GM19351 (cell line): ENCODE results near the gene USP17L19.
"Not testable (repeated sequence)": the region's sequence is repeated elsewhere in the genome, so short reads cannot be mapped to it uniquely, and the experiment has no call there.

ENCODE experiments used
- ATAC-seq: cut with Tn5 transposase; IDR thresholded peaks from one replicate; pipeline ENCODE4 v1.9.1; 2021; ENCODE audit warnings: mild to moderate bottlenecking, moderate library complexity; ENCODE audit not compliant: unreplicated experiment

Gene USP17L19

GRCh38 chr4:9253078-9253477 is at the start of gene USP17L19:
TSS of gene USP17L19 (plus strand) at chr4:9253378. CDS start at chr4:9253378, 0 bp downstream.
- ATAC-seq: not testable (repeated sequence)

- not testable (repeated sequence) for ATAC-seq
These were observed 42.8 kb upstream of the USP17L19 start, which contains the start of gene USP17L10 for GRCh38 chr4:9210357-9210756. TSS of gene USP17L10 (plus strand) at chr4:9210657. CDS start at chr4:9210657, 0 bp downstream.

GRCh38 chr4:9214701-9215100 is 38.5 kb upstream of the USP17L19 start:
- ATAC-seq: not testable (repeated sequence)

GRCh38 chr4:9215105-9215504 is 38.1 kb upstream of the USP17L19 start, which contains the start of gene USP17L11:
TSS of gene USP17L11 (plus strand) at chr4:9215405. CDS start at chr4:9215405, 0 bp downstream.
- ATAC-seq: not testable (repeated sequence)

- not testable (repeated sequence) for ATAC-seq
These were observed 33.3 kb upstream of the USP17L19 start, which contains the start of gene USP17L12 for GRCh38 chr4:9219852-9220251. TSS of gene USP17L12 (plus strand) at chr4:9220152. CDS start at chr4:9220152, 0 bp downstream.

GRCh38 chr4:9224596-9224995 is 28.6 kb upstream of the USP17L19 start, which contains the start of gene USP17L13:
TSS of gene USP17L13 (plus strand) at chr4:9224896. CDS start at chr4:9224896, 0 bp downstream.
- ATAC-seq: not testable (repeated sequence)

GRCh38 chr4:9230249-9230648 is 22.9 kb upstream of the USP17L19 start:
- ATAC-seq: not testable (repeated sequence)

- not testable (repeated sequence) for ATAC-seq
These were observed 19.1 kb upstream of the USP17L19 start, which contains the start of gene USP17L15 for GRCh38 chr4:9234085-9234484. TSS of gene USP17L15 (plus strand) at chr4:9234385. CDS start at chr4:9234385, 0 bp downstream.

GRCh38 chr4:9238461-9238860 is 14.7 kb upstream of the USP17L19 start:
- not testable (repeated sequence) for ATAC-seq

GRCh38 chr4:9243579-9243978 is 9.6 kb upstream of the USP17L19 start, which contains the start of gene USP17L17:
TSS of gene USP17L17 (plus strand) at chr4:9243879. CDS start at chr4:9243879, 0 bp downstream.
- ATAC-seq: not testable (repeated sequence)

GRCh38 chr4:9247953-9248680 is 5.1 kb upstream of the USP17L19 start, which contains the start of gene USP17L18:
TSS of gene USP17L18 (plus strand) at chr4:9248630. CDS start at chr4:9248630, 0 bp downstream.
- ATAC-seq: not testable (repeated sequence)

GRCh38 chr4:9257824-9258223 is 4.6 kb downstream of the USP17L19 start, which contains the start of gene USP17L20:
TSS of gene USP17L20 (plus strand) at chr4:9258124. CDS start at chr4:9258124, 0 bp downstream.
- ATAC-seq: not testable (repeated sequence)

GRCh38 chr4:9262572-9262971 is 9.4 kb downstream of the USP17L19 start, which contains the start of gene USP17L21:
TSS of gene USP17L21 (plus strand) at chr4:9262872. CDS start at chr4:9262872, 0 bp downstream.
- not testable (repeated sequence) for ATAC-seq

GRCh38 chr4:9267319-9267718 is 14.1 kb downstream of the USP17L19 start, which contains the start of gene USP17L22:
TSS of gene USP17L22 (plus strand) at chr4:9267619. CDS start at chr4:9267619, 0 bp downstream.
- not testable (repeated sequence) for ATAC-seq

GRCh38 chr4:9271719-9272118 is 18.5 kb downstream of the USP17L19 start:
- ATAC-seq: not testable (repeated sequence)
